Measurements from ENCODE around the gene PODXL2.
"Not testable (repeated sequence)": the region's sequence is repeated elsewhere in the genome, so short reads cannot be mapped to it uniquely, and the experiment has no call there.

The PODXL2 gene

GRCh38 chr3:127629467-127630403, 750 bp downstream of the PODXL2 start:
- DNase-seq = no peak

GRCh38 chr3:127630811-127631714, 2.1 kb downstream of the PODXL2 start:
- no peak for DNase-seq

GRCh38 chr3:127632035-127632820, 3.2 kb downstream of the PODXL2 start:
- no peak for DNase-seq

GRCh38 chr3:127634653-127635052, 5.7 kb downstream of the PODXL2 start:
- DNase-seq = no peak

GRCh38 chr3:127637546-127637945, 8.6 kb downstream of the PODXL2 start:
- DNase-seq = peak; percentile 20

GRCh38 chr3:127637971-127638370, 9.0 kb downstream of the PODXL2 start:
- DNase-seq = no peak

GRCh38 chr3:127639173-127640041, 10.4 kb downstream of the PODXL2 start:
- DNase-seq = no peak

- DNase-seq = no peak
Observed at GRCh38 chr3:127640042-127640355, 11.0 kb downstream of the PODXL2 start.

GRCh38 chr3:127644641-127645370, 15.8 kb downstream of the PODXL2 start:
- DNase-seq = no peak

- no peak for DNase-seq
Observed at GRCh38 chr3:127645371-127646015, 16.5 kb downstream of the PODXL2 start.

GRCh38 chr3:127646501-127647046, 17.6 kb downstream of the PODXL2 start:
- no peak for DNase-seq

GRCh38 chr3:127647166-127647844, 18.3 kb downstream of the PODXL2 start:
- DNase-seq = no peak

GRCh38 chr3:127647845-127648204, 18.8 kb downstream of the PODXL2 start:
- no peak for DNase-seq

GRCh38 chr3:127650236-127650635, 21.3 kb downstream of the PODXL2 start:
- DNase-seq = no peak

- DNase-seq = no peak
Observed at GRCh38 chr3:127651516-127652172, 22.7 kb downstream of the PODXL2 start.

- DNase-seq = peak; percentile 24
Observed at GRCh38 chr3:127652246-127652995, 23.4 kb downstream of the PODXL2 start.

GRCh38 chr3:127654374-127654773, 25.4 kb downstream of the PODXL2 start:
- DNase-seq = no peak

GRCh38 chr3:127654993-127655392, 26.0 kb downstream of the PODXL2 start:
- DNase-seq = not testable (repeated sequence)

- no peak for DNase-seq
Observed at GRCh38 chr3:127655641-127656040, 26.7 kb downstream of the PODXL2 start.
